Myocyte (in vitro differentiated cells): ENCODE measurements around the gene WSCD2. TPM values are rescaled to one million over a fixed set of nuclear protein-coding genes. Genes with fewer than 3 reads are reported as not detected.
A peak's percentile ranks its signal among the peaks of the same experiment; 100 is the strongest.

Experiments
- DNase-seq: peaks from one replicate; pipeline ENCODE4 v3.0.0-alpha.2; 2012; ENCODE audit warnings: low read depth
- total RNA-seq: library from RNA; depleted of rRNA; stranded (reverse); fragments of >200 nt; gene quantifications from 2 replicates; pipeline ENCODE4 v1.2.3, GENCODE V29; 2014

WSCD2 gene
- total RNA-seq, 1 donor from 2014 or later, result not detected

DNA sequence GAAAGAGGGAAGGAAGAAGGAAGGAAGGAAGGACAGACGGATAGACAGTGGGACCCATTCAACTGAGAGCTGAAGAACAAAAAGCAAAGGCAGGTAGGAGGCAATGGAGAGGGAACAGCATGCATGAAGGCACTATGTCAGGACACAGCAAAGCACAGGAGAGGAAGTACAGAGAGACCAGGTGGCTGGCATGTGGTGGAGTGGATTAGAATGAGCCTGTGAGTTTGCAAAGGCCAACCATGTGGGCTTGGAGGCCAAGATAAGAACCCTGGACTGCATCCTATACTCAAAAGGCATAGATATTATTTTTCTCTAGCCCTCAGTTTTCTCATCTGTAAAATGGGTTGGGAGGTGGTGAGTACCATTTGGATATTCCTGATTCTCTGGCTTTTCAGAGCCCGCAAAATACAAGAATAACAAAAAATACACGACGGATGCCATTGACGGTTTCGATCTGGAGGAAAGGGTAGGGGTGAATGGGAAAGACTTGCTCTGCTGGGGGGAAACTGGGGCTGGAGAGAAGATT lies 102.9 kb downstream of the WSCD2 start:
- no peak for DNase-seq

DNA sequence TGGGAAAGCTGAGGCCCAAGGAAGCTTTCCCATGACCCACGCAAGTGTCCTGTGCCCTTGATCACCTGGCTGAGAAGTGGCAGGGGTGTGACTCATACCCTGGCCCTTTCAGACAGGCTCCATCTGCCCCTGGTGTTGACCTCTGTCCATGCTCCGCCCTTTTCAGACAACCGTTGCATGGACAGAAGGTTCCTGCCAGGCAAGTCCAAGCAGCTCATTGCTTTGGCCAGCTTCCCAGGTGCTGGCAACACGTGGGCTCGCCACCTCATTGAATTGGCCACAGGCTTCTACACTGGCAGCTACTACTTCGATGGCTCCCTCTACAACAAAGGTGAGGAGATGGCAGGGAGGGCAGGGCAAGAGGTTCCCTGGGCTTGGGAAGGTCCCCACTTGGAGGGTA lies 103.5 kb downstream of the WSCD2 start:
- no peak for DNase-seq

GRCh38 chr12:108234158-108234557 lies 105.1 kb downstream of the WSCD2 start:
- DNase-seq, result peak; percentile 21

GRCh38 chr12:108235197-108235984 lies 106.3 kb downstream of the WSCD2 start:
- no peak for DNase-seq

- no peak for DNase-seq
Observed at GRCh38 chr12:108235985-108236263, 106.8 kb downstream of the WSCD2 start.

DNA sequence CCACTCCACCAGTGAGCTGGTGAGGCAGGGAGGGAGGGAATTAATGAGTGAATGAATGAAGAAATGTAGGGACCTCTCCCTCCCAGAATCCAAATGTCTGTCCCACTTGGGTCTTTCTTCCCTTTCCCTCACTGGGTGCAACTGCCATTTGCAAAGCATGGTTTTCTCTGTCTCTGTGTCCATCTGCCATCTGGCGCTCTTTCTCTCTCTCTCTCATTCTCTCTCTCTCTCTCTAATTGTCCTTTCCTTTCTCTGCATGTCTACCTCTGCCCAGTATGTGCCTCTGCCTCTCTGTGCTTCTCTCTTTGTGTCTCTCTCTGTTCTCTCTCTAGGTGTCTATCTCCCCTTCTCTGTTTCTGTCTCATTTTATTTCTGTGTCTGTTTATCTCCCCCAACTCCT lies 107.3 kb downstream of the WSCD2 start:
- DNase-seq, result no peak

GRCh38 chr12:108237272-108237671 lies 108.2 kb downstream of the WSCD2 start:
- no peak for DNase-seq

- DNase-seq, result no peak
Observed at GRCh38 chr12:108238474-108238873, 109.4 kb downstream of the WSCD2 start.

- no peak for DNase-seq
Observed at GRCh38 chr12:108239378-108239777, 110.3 kb downstream of the WSCD2 start.

DNA sequence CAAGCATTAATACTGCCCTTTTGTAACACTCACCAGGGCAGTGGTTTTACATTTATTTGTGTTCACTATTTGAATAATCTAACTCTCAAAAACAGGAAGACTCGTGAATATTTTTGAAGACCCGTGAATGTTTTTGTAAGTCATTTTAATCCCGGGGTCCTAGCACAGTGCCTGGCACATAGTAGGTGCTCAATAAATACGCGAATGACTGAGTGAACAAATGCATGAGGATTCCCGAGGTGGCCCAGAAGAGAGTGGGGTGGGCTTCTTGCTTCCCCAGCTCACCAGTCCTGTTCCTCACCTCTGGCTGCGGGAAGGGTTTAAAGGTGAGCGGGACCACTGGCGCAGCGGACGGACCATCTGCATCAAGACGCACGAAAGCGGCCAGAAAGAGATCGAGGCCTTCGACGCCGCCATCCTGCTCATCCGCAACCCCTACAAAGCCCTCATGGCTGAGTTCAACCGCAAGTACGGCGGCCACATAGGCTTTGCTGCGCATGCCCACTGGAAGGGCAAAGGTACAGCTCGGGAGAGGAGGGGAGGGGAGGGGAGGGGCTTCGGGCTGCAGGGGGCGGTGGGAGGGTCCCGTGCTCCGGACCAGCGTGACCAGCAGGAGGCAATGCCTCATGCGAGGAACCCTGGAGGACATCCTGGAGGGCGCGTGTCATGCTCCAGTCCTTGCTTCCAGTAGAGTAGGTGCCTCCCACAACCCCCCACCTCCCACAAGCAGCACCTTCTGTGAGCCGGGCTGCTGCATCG lies 111.1 kb downstream of the WSCD2 start:
- DNase-seq, result no peak

- no peak for DNase-seq
Observed at GRCh38 chr12:108240928-108241327, 111.8 kb downstream of the WSCD2 start.

DNA sequence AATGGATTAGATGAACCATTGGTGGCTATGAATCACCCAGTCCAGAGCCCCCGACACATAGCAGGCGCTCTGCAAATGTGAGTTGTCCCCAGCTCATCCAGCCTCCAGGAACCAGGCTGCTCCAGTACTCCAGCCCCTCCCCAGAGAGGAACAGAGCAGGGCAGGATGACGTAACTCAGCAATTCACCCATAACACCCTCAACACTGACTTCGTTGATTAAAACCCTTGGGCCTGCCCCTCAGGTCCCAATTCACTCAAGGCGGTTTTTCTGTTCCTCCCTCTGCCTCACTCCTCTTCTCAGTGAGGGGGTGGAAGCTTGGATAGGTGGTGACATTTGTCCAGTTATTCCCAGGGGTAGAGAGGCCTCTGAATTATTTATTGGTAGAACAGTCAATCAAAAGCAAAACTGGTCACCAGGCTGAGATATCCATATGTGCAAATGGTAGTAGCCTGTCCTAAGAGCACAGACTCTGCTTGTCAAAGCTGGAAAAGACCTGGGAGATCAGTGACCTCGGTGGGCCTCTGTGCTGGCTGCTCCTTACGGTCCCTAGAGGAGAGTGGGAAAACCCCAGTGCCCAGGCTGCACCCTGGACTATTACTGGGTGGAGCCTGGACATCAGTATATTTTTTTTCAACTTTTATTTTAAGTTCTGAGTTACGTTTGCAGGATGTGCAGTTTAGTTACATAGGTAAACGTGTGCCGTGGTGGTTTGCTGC lies 113.1 kb downstream of the WSCD2 start:
- DNase-seq, result no peak

- no peak for DNase-seq
Observed at GRCh38 chr12:108247130-108247529, 118.0 kb downstream of the WSCD2 start.

DNA sequence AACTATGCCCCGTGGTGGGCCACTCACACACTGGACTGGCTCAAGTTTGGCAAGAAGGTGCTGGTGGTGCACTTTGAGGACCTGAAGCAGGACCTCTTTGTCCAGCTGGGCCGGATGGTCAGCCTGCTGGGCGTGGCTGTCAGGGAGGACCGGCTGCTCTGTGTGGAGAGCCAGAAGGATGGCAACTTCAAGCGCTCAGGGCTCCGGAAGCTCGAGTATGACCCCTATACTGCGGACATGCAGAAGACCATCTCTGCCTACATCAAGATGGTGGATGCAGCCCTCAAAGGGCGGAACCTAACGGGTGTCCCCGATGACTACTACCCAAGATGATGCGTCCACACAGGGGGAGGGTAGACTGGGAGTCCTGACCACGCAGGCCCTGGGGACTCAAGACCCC lies 118.9 kb downstream of the WSCD2 start:
- no peak for DNase-seq

DNA sequence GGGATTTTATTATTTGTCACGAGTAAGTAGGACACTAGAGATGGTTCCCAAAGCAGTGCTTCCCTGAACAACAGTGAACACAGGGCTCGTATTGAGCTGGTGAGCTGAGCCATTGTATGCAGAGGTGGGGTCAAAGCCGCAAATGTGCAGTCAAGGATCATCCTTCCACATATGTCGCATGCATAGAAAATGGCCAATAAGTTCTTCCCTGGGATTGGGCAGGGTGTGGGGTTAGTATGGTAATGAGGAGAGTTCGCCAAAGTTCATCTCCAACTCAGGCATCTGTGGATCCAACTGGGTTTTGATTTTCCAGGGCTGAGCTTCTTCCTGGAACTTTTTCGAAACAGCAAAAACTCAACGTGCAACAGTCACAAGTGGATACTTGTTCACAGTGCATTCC lies 123.4 kb downstream of the WSCD2 start:
- DNase-seq, result no peak

DNA sequence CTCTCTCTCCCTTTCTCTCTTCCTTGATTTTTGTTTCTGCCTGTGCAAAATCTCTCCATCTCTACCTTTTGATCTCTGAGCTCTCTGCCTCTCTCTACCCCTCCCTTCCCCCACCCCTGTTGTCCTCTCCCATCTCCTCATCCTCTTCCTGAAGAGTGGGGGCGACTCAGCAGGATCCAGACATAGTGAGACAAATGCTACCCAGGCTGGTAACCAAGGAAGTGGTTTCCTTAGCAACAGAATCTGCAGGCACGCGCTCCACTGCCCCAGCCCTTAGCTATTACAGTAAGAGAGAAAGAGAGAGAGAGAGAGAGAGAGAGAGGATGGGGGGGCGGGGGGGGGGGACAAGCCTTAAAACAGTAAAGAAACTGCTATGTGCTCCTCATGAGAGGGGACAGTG lies 124.5 kb downstream of the WSCD2 start:
- DNase-seq, result no peak

GRCh38 chr12:108254030-108254429 lies 124.9 kb downstream of the WSCD2 start:
- no peak for DNase-seq

GRCh38 chr12:108254517-108255251 lies 125.6 kb downstream of the WSCD2 start:
- no peak for DNase-seq

GRCh38 chr12:108255252-108255602 lies 126.1 kb downstream of the WSCD2 start:
- no peak for DNase-seq

- DNase-seq, result no peak
Observed at GRCh38 chr12:108257004-108257403, 127.9 kb downstream of the WSCD2 start.

- no peak for DNase-seq
Observed at GRCh38 chr12:108257610-108258106, 128.6 kb downstream of the WSCD2 start.
